IMR-90 (cell line): ENCODE data around the gene DDC. TPM values are rescaled to one million over a fixed set of nuclear protein-coding genes. Genes with fewer than 3 reads are reported as not detected.

Source experiments
- ATAC-seq: fragments of 200-7000 bp; cut with Tn5 transposase; 2 replicates; pipeline ENCODE4 v1.9.1; 2020; ENCODE audit warnings: low read depth, mild to moderate bottlenecking, moderate library complexity
- BruUV-seq: library from RNA; stranded (reverse); fragments of 400-500 nt; replicated peaks from 2 replicates; lab custom pipeline; 2021; lab: Mats Ljungman, UMichigan
- CTCF ChIA-PET: fragments of 300-600 bp; formaldehyde crosslinking; extraction: SDS; loops from one replicate; lab custom pipeline; 2021; ENCODE audit warnings: antibody characterized with exemption; lab: Yijun Ruan, JAX
- POLR2A ChIA-PET: fragments of 300-600 bp; sonication (Branson Sonifier 250); formaldehyde crosslinking; loops from one replicate; lab custom pipeline; 2022; ENCODE audit warnings: antibody characterized with exemption; ENCODE audit not compliant: unreplicated experiment; lab: Charles Lee
- DNase-seq: peaks from one replicate; pipeline ENCODE4 v3.0.0; 2013
- H2AFZ ChIP-seq: replicated peaks from 2 replicates; pipeline ENCODE3; 2013; ENCODE audit warnings: low read length, mild to moderate bottlenecking; ENCODE audit not compliant: poor library complexity
- H2AK5ac ChIP-seq: 2 replicates; pipeline ENCODE4 v1.6.1; 2013; ENCODE audit warnings: low read depth, low read length, inconsistent platforms
- H2AK9ac ChIP-seq: replicated peaks from 2 replicates; pipeline ENCODE3; 2013; ENCODE audit warnings: mild to moderate bottlenecking, low read depth, low read length, moderate library complexity; ENCODE audit not compliant: poor library complexity
- H2BK120ac ChIP-seq: 2 replicates; pipeline ENCODE4 v1.6.1; 2013; ENCODE audit warnings: low read depth, low read length, inconsistent platforms
- H2BK15ac ChIP-seq: 3 replicates; pipeline ENCODE4 v1.6.1; 2013; ENCODE audit warnings: low read depth, low read length, inconsistent platforms
- H2BK20ac ChIP-seq: 2 replicates; pipeline ENCODE4 v1.6.1; 2013; ENCODE audit warnings: low read depth, mild to moderate bottlenecking, inconsistent platforms, low read length, moderate library complexity
- H2BK5ac ChIP-seq: 2 replicates; pipeline ENCODE4 v1.6.1; 2013; ENCODE audit warnings: mild to moderate bottlenecking, low read depth, low read length, inconsistent platforms; ENCODE audit not compliant: poor library complexity, severe bottlenecking
- H3K14ac ChIP-seq: replicated peaks from 2 replicates; pipeline ENCODE4 v1.6.1; 2013; ENCODE audit warnings: low read depth, low read length, inconsistent platforms
- H3K18ac ChIP-seq: 2 replicates; pipeline ENCODE4 v1.6.1; 2013; ENCODE audit warnings: low read depth, low read length, control low read depth
- H3K23ac ChIP-seq: 2 replicates; pipeline ENCODE4 v1.6.1; 2013; ENCODE audit warnings: low read depth, low read length, inconsistent platforms
- H3K27ac ChIP-seq: 2 replicates; pipeline ENCODE4 v1.5.1; 2013; ENCODE audit warnings: mild to moderate bottlenecking, control low read depth, low read length; ENCODE audit not compliant: insufficient read depth
- H3K27me3 ChIP-seq: 2 replicates; pipeline ENCODE4 v1.6.1; 2013; ENCODE audit warnings: low read length; ENCODE audit not compliant: control insufficient read depth, insufficient read depth
- H3K36me3 ChIP-seq: 2 replicates; pipeline ENCODE4 v1.6.1; 2013; ENCODE audit warnings: low read length, mixed read lengths; ENCODE audit not compliant: control insufficient read depth, insufficient read depth
- H3K4ac ChIP-seq: 2 replicates; pipeline ENCODE4 v1.6.1; 2013; ENCODE audit warnings: low read depth, low read length, inconsistent platforms
- H3K4me1 ChIP-seq: 2 replicates; pipeline ENCODE4 v1.6.1; 2013; ENCODE audit warnings: low read length, mixed read lengths; ENCODE audit not compliant: control insufficient read depth, insufficient read depth
- H3K4me2 ChIP-seq: 2 replicates; pipeline ENCODE4 v1.6.1; 2013; ENCODE audit warnings: low read depth, mild to moderate bottlenecking, control low read depth, low read length, moderate library complexity
- H3K4me3 ChIP-seq: 2 replicates; pipeline ENCODE4 v1.5.1; 2013; ENCODE audit warnings: low read depth, mild to moderate bottlenecking, control low read depth, low read length, moderate library complexity; ENCODE audit not compliant: insufficient read depth
- H3K56ac ChIP-seq: 2 replicates; pipeline ENCODE4 v1.6.1; 2013; ENCODE audit warnings: low read length, inconsistent platforms; ENCODE audit not compliant: insufficient read depth; ENCODE audit errors: extremely low read depth
- H3K79me1 ChIP-seq, 2 experiments: 2 replicates each; pipeline ENCODE4 v1.6.1; 2013; ENCODE audit warnings: low read length in 2 of 2, inconsistent platforms in 1 of 2, low read depth in 1 of 2
- H3K9ac ChIP-seq: 2 replicates; pipeline ENCODE4 v1.6.1; 2013; ENCODE audit warnings: low read depth, low read length, control low read depth
- H3K9me1 ChIP-seq: 2 replicates; pipeline ENCODE4 v1.6.1; 2013; ENCODE audit warnings: low read length, inconsistent platforms; ENCODE audit not compliant: insufficient read depth
- H3K9me3 ChIP-seq: 2 replicates; pipeline ENCODE4 v1.6.1; 2013; ENCODE audit warnings: low read length; ENCODE audit not compliant: control insufficient read depth, insufficient read depth
- H4K20me1 ChIP-seq: 2 replicates; pipeline ENCODE4 v1.6.1; 2013; ENCODE audit warnings: low read length, inconsistent platforms; ENCODE audit not compliant: insufficient read depth
- H4K5ac ChIP-seq: 2 replicates; pipeline ENCODE4 v1.6.1; 2013; ENCODE audit warnings: mild to moderate bottlenecking, low read depth, low read length, control low read depth
- H4K8ac ChIP-seq, 2 experiments: 2 replicates each; pipeline ENCODE4 v1.6.1; 2013; ENCODE audit warnings: low read depth in 2 of 2, low read length in 2 of 2, control low read depth in 1 of 2, inconsistent platforms in 1 of 2
- H4K91ac ChIP-seq: 2 replicates; pipeline ENCODE4 v1.6.1; 2013; ENCODE audit warnings: low read depth, low read length, inconsistent platforms; ENCODE audit not compliant: insufficient read depth
- BHLHE40 ChIP-seq: fragments of 150-350 bp; IDR thresholded peaks from 2 replicates; pipeline ENCODE4 v1.6.1; 2016; ENCODE audit warnings: mild to moderate bottlenecking, low read depth, low read length
- CHD1 ChIP-seq: IDR thresholded peaks from 2 replicates; pipeline ENCODE4 v1.6.1; 2012; ENCODE audit warnings: low read depth, low read length, improper control_type of control experiment
- ELK1 ChIP-seq: fragments of 150-350 bp; IDR thresholded peaks from 2 replicates; pipeline ENCODE4 v1.6.1; 2016; ENCODE audit warnings: low read depth, mild to moderate bottlenecking, low read length, moderate library complexity, borderline replicate concordance
- FOS ChIP-seq: fragments of 150-350 bp; IDR thresholded peaks from 2 replicates; pipeline ENCODE4 v1.6.1; 2016; ENCODE audit warnings: low read depth, low read length
- MAFK ChIP-seq: IDR thresholded peaks from 2 replicates; pipeline ENCODE4 v1.6.1; 2012; ENCODE audit warnings: low read depth, low read length, improper control_type of control experiment
- MAZ ChIP-seq: IDR thresholded peaks from 2 replicates; pipeline ENCODE4 v1.6.1; 2012; ENCODE audit warnings: low read depth, mild to moderate bottlenecking, low read length, improper control_type of control experiment, moderate library complexity, borderline replicate concordance
- MXI1 ChIP-seq: IDR thresholded peaks from 2 replicates; pipeline ENCODE4 v1.6.1; 2012; ENCODE audit warnings: low read depth, mild to moderate bottlenecking, low read length, moderate library complexity, borderline replicate concordance
- NFE2L2 ChIP-seq: fragments of 150-350 bp; IDR thresholded peaks from 2 replicates; pipeline ENCODE4 v1.6.1; 2016; ENCODE audit warnings: low read depth, mild to moderate bottlenecking, low read length
- RAD21 ChIP-seq: IDR thresholded peaks from 2 replicates; pipeline ENCODE4 v1.6.1; 2012; ENCODE audit warnings: low read length, improper control_type of control experiment
- RCOR1 ChIP-seq: IDR thresholded peaks from 2 replicates; pipeline ENCODE4 v1.6.1; 2012; ENCODE audit warnings: mild to moderate bottlenecking, low read length, improper control_type of control experiment; ENCODE audit not compliant: insufficient replicate concordance
- RFX5 ChIP-seq: IDR thresholded peaks from 2 replicates; pipeline ENCODE4 v1.8.0; 2012; ENCODE audit warnings: low read depth, mild to moderate bottlenecking, low read length, moderate library complexity
- SMC3 ChIP-seq: fragments of 150-350 bp; IDR thresholded peaks from 2 replicates; pipeline ENCODE4 v1.6.1; 2016; ENCODE audit warnings: low read depth, mild to moderate bottlenecking, antibody characterized with exemption, low read length, moderate library complexity
- USF2 ChIP-seq: fragments of 150-350 bp; IDR thresholded peaks from 2 replicates; pipeline ENCODE4 v1.6.1; 2017; ENCODE audit warnings: mild to moderate bottlenecking, antibody characterized with exemption, low read length, low read depth
- WGBS, 2 experiments: methylation state at CpG; one replicate each; pipeline versions ENCODE4 v1.1.5 to v1.1.7; 2013; ENCODE audit warnings: missing lambda C conversion rate in 2 of 2; ENCODE audit not compliant: insufficient read length in 1 of 2; ENCODE audit errors: extremely low coverage in 2 of 2; 5-methylcytosine and 5-hydroxymethylcytosine counted together
- dilution Hi-C: fragments of 300-500 bp; cut with HindIII; formaldehyde crosslinking; loops from one replicate; pipeline ENCODE4 v1.14.3; 2018; ENCODE audit warnings: low sequenced_read_pairs; ENCODE audit not compliant: unreplicated experiment
- in situ Hi-C: fragments of 300-500 bp; cut with MboI; formaldehyde crosslinking; loops from 3 replicates; pipeline ENCODE4 v1.14.3; 2019; ENCODE audit warnings: low sequenced_read_pairs, inconsistent platforms, mixed read lengths
- intact Hi-C: fragments of 100-400 bp; cut with micrococcal nuclease; formaldehyde crosslinking; loops from 2 replicates; pipeline ENCODE4 v1.10.0; 2022
- polyA plus RNA-seq, 3 experiments: library from polyadenylated mRNA; depleted of rRNA; stranded (reverse); fragments of >200 nt; gene quantifications; 2 replicates each; pipeline ENCODE4 v1.2.3, GENCODE V29; 2012; ENCODE audit warnings: low replicate concordance in 1 of 3
- total RNA-seq: library from RNA; depleted of rRNA; stranded (reverse); fragments of >200 nt; gene quantifications from 2 replicates; pipeline ENCODE4 v1.2.3, GENCODE V29; 2012

The DDC gene
- total and polyA plus RNA-seq, 2 of the 4 experiments (the other 2 are of a cell fraction): not detected

DNA sequence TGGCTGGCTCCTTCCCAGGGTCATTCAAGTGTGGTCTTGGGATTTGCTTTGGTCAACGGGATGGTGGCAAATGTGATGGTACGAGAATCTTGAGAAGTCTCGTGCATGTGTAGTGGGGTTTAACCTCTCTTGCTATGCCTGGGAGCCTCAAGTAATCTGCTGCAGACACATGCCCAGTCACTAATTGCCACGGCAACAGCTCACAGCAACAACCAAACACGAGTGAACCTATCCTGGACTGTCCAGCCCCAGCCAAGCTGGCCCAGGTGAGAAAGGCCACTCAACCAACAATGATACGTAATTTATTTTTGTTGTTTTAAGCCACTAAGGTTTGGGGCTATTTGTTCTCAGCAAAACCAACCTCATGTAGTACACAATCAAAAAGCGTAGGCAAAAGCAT is 38.1 kb upstream of the DDC start:
- H3K27ac ChIP-seq: no peak overlapping the region
- H3K27me3 ChIP-seq: no peaks in the 10 kb centered on the region
- no peak overlapping the region for H2BK120ac ChIP-seq
- dilution Hi-C loops (no loop called here), intact Hi-C loops (loop anchor here (10.0 kb wide), 1 partner anchor 462 kb away; no protein-coding TSS in a partner anchor), in situ Hi-C loops (no loop called here)
- no peaks in the 10 kb centered on the region for H3K79me1 ChIP-seq
- H3K9me3 ChIP-seq: no peaks in the 10 kb centered on the region
- H4K20me1 ChIP-seq: no peaks in the 10 kb centered on the region; the same call in 1 of the 2 replicates
- CTCF ChIA-PET: interaction anchor here (1.5 kb wide), 1 partner anchor 538 kb away, joined by 3 read pairs; no protein-coding TSS in a partner anchor
- no peak overlapping the region for H2AFZ ChIP-seq
- no peak for ATAC-seq
- no peak overlapping the region for H3K4me3 ChIP-seq
- H2BK5ac ChIP-seq: no peak overlapping the region
- H3K18ac ChIP-seq: no peak overlapping the region
- no peak overlapping the region for H2BK15ac ChIP-seq
- H3K14ac ChIP-seq: no peak overlapping the region
- no peak for DNase-seq
- H3K4ac ChIP-seq: no peak overlapping the region
- no peak overlapping the region for H3K23ac ChIP-seq
- H2AK9ac ChIP-seq: no peak overlapping the region
- H3K36me3 ChIP-seq: peaks cover 37% of the 10 kb centered on the region
- H4K91ac ChIP-seq: no peak overlapping the region
- H3K4me2 ChIP-seq: no peak overlapping the region
- no peaks in the 10 kb centered on the region for H3K4me1 ChIP-seq
- H2BK20ac ChIP-seq: no peak overlapping the region
- H3K9ac ChIP-seq: no peak overlapping the region
- no peak overlapping the region for H4K5ac ChIP-seq
- BruUV-seq: no TSS peak
- peaks cover 5% of the 10 kb centered on the region; the same call in 1 of the 2 replicates for H3K9me1 ChIP-seq
- no peak overlapping the region for H3K56ac ChIP-seq
- WGBS, 2 experiments: no CpG with 5 or more reads among the region's 7 CpGs
- POLR2A ChIA-PET: no interaction called here
- no peak overlapping the region for H2AK5ac ChIP-seq
- no peak overlapping the region for H4K8ac ChIP-seq
- no peak for TF ChIP-seq SMC3
- no peak for TF ChIP-seq RAD21
- no peak for TF ChIP-seq MAZ
- TF ChIP-seq ELK1: no peak
- no peak for TF ChIP-seq FOS
- no peak for TF ChIP-seq RCOR1
- no peak for TF ChIP-seq MXI1
- no peak for TF ChIP-seq MAFK
- TF ChIP-seq USF2: no peak
- no peak for TF ChIP-seq NFE2L2
- TF ChIP-seq BHLHE40: no peak
- TF ChIP-seq RFX5: no peak
- no peak for TF ChIP-seq CHD1
